ENCODE measurements around the gene GDF7.

GDF7 gene

GRCh38 chr2:20684581-20685063, 17.7 kb downstream of the GDF7 start:
- no peak for TF ChIP-seq CTCF (IDR thresholded peaks at IDR 0.05; ENCODE audit: low read depth, low read length)
- H3K4me3 ChIP-seq (ENCODE audit: low read depth, low read length) = no peak overlapping the region
- DNase-seq (ENCODE audit: low read depth, low spot score) = no peak
- in situ Hi-C loops (cut with HindIII; ENCODE audit: low sequenced_read_pairs) = no loop called here

- no peak overlapping the region for H3K4me3 ChIP-seq (ENCODE audit: low read depth, low read length)
- in situ Hi-C loops (cut with HindIII; ENCODE audit: low sequenced_read_pairs) = no loop called here
- TF ChIP-seq CTCF (IDR thresholded peaks at IDR 0.05; ENCODE audit: low read depth, low read length) = no peak
- no peak for DNase-seq (ENCODE audit: low read depth, low spot score)
These were observed 20.4 kb downstream of the GDF7 start for GRCh38 chr2:20687260-20687832.

GRCh38 chr2:20689428-20690264, 22.7 kb downstream of the GDF7 start:
- in situ Hi-C loops (cut with HindIII; ENCODE audit: low sequenced_read_pairs) = no loop called here

GRCh38 chr2:20691076-20691734, 24.3 kb downstream of the GDF7 start:
- in situ Hi-C loops (cut with HindIII; ENCODE audit: low sequenced_read_pairs) = no loop called here

More at GRCh38 chr2:20689428-20690264, 22.7 kb downstream of the GDF7 start:
- TF ChIP-seq CTCF (IDR thresholded peaks at IDR 0.05; ENCODE audit: low read depth, low read length) = no peak
- no peak for DNase-seq (ENCODE audit: low read depth, low spot score)
- no peak overlapping the region for H3K4me3 ChIP-seq (ENCODE audit: low read depth, low read length)

GRCh38 chr2:20692081-20692480, 25.1 kb downstream of the GDF7 start:
- no peak for DNase-seq (ENCODE audit: low read depth, low spot score)
- in situ Hi-C loops (cut with HindIII; ENCODE audit: low sequenced_read_pairs) = no loop called here
- no peak overlapping the region for H3K4me3 ChIP-seq (ENCODE audit: low read depth, low read length)
- no peak for TF ChIP-seq CTCF (IDR thresholded peaks at IDR 0.05; ENCODE audit: low read depth, low read length)

More at GRCh38 chr2:20691076-20691734, 24.3 kb downstream of the GDF7 start:
- no peak overlapping the region for H3K4me3 ChIP-seq (ENCODE audit: low read depth, low read length)
- no peak for TF ChIP-seq CTCF (IDR thresholded peaks at IDR 0.05; ENCODE audit: low read depth, low read length)
- no peak for DNase-seq (ENCODE audit: low read depth, low spot score)

- no peak for TF ChIP-seq CTCF (IDR thresholded peaks at IDR 0.05; ENCODE audit: low read depth, low read length)
- DNase-seq (ENCODE audit: low read depth, low spot score) = no peak
- in situ Hi-C loops (cut with HindIII; ENCODE audit: low sequenced_read_pairs) = no loop called here
- no peak overlapping the region for H3K4me3 ChIP-seq (ENCODE audit: low read depth, low read length)
These were observed 26.4 kb downstream of the GDF7 start for GRCh38 chr2:20693317-20693716.

All from astrocyte of the spinal cord (primary cell).